Mammary epithelial cell (primary cell): ENCODE data around the gene SEMA5B.

Experiments
- EZH2 ChIP-seq: IDR thresholded peaks from 2 replicates; pipeline ENCODE4 v1.6.1; 2012; ENCODE audit warnings: low read length, inconsistent platforms, borderline replicate concordance
- TF ChIP-seq, protein P1 (sequence below), 2 donors: IDR thresholded peaks in 1 of 2; conservative IDR thresholded peaks in 1 of 2; 2 replicates each; pipeline ENCODE4 v1.5.1; 2011 to 2012; ENCODE audit warnings: inconsistent platforms in 2 of 2, low read length in 2 of 2, mild to moderate bottlenecking in 2 of 2, control low read depth in 1 of 2, low read depth in 1 of 2; ENCODE audit not compliant: insufficient read depth in 1 of 2; ENCODE audit errors: extremely low read depth in 1 of 2

DNA sequence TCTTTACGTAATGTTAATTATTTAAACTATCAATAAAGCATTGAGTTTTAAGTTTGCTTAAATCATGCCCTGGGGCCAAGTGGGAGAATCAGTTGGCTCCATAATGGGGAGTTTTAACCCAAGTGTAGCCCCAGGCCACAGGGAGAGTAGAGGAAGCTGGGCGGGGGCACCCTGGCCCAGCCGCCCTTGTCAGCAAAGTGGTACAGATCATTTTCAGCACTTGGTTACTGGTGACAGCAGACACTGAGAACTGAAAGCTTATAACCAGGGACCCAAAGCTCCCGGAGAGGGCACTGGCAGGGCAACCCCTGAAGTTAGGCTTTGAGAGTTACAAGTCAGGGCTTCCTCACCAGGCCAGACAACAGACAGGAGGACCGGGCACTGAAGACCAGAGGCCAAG is 90.6 kb downstream of the SEMA5B start:
- no peak for TF ChIP-seq EZH2
- TF ChIP-seq, protein P1, sequence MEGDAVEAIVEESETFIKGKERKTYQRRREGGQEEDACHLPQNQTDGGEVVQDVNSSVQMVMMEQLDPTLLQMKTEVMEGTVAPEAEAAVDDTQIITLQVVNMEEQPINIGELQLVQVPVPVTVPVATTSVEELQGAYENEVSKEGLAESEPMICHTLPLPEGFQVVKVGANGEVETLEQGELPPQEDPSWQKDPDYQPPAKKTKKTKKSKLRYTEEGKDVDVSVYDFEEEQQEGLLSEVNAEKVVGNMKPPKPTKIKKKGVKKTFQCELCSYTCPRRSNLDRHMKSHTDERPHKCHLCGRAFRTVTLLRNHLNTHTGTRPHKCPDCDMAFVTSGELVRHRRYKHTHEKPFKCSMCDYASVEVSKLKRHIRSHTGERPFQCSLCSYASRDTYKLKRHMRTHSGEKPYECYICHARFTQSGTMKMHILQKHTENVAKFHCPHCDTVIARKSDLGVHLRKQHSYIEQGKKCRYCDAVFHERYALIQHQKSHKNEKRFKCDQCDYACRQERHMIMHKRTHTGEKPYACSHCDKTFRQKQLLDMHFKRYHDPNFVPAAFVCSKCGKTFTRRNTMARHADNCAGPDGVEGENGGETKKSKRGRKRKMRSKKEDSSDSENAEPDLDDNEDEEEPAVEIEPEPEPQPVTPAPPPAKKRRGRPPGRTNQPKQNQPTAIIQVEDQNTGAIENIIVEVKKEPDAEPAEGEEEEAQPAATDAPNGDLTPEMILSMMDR (conservative IDR thresholded peaks at IDR 0.05 in 1 of 2, IDR thresholded peaks at IDR 0.05 in 1 of 2; ENCODE audit: extremely low read depth in 1 of 2, insufficient read depth in 1 of 2, low read depth in 1 of 2, low read length in 2 of 2): no peak
